ENCODE measurements around the gene SLC35B2. TPM values are rescaled to one million over a fixed set of nuclear protein-coding genes. Genes with fewer than 3 reads are reported as not detected.

Gene SLC35B2
- total and polyA plus RNA-seq, 10 of the 15 experiments (the other 5 are each of a cell fraction or from before 2014, with no cell fraction given): 11.3 to 45.4 (median 33.8) TPM

DNA sequence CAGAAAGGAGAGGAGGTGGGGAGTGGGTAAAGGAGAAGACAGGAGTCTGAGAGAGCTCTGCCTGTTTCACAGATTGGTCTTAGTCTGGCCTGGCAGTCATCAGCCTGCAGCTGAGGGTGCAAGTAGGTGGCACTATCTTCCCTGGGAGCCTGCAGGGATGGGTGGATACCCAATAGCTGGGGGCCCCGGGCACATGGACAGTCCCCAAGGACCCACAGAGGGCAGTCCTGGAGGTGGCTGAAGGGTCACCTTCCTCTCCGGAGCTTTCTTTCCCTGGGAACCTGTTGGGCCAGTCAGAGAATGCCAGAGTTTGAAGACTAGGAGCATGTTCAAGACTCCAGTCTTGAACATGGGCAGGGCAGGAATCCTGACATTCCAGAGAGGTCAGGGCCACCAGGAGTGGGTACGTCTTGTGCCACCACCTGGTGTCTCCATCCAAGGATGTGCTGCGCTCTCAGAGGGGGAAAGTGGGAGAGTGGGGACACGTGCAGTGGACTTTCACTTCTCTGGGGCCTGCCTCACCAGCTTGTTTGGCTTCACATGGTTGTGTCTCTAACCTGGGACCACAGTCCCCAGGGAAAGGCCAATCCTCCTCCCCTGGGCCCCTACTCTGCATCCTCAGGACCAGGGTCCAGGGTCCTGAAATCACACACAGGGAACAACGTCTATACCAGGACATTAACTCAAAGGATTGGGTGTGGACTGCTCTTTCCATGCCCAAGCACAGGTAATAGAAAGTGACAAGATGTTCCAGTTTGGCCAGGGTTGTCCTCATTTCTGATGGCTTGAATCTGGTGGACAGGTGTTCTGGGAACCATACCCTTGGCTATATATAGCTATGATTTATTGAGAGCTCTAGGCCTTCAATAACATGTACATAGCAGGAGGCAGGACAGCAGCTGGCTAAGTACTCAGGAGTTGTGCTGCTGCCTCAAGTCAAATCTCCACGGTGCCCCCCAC is 37.8 kb upstream of the SLC35B2 start:
- WGBS (ENCODE audit: insufficient coverage, insufficient replicate concordance, low lambda C conversion rate, missing lambda C conversion rate): 33% methylated on average over 7 of the region's 7 CpGs
- Histone ChIP-seq H3K4me3 (no peak overlapping the region), H3K27ac (ENCODE audit: control insufficient read depth, insufficient read depth) (no peak overlapping the region), H3K4me1 (ENCODE audit: control insufficient read depth, insufficient read depth, low read length) (no peaks in the 10 kb centered on the region), H3K9me3 (replicated peaks; ENCODE audit: control insufficient read depth, insufficient read depth, low read length) (no peaks in the 10 kb centered on the region), H3K9ac (ENCODE audit: control insufficient read depth, insufficient read depth, low read length) (no peak overlapping the region), H3K4me2 (ENCODE audit: control insufficient read depth, insufficient read depth) (no peak overlapping the region), H3K27me3 (replicated peaks in 1 of 2; ENCODE audit: control insufficient read depth in 2 of 2, insufficient read depth in 2 of 2, low read length in 1 of 2) (peaks cover 9 to 13% of the 10 kb centered on the region in 2 experiments), H3K36me3 (ENCODE audit: control insufficient read depth in 2 of 2, insufficient read depth in 2 of 2, low read length in 1 of 2) (no peaks in the 10 kb centered on the region), H3K79me2 (ENCODE audit: control insufficient read depth, insufficient read depth, low read length) (no peaks in the 10 kb centered on the region), H2AFZ (ENCODE audit: control insufficient read depth, low read depth, low read length) (no peak overlapping the region), H4K20me1 (ENCODE audit: control insufficient read depth, insufficient read depth) (no peaks in the 10 kb centered on the region)
- SMC1A ChIA-PET (ENCODE audit: uncharacterized antibody, unreplicated experiment): interaction anchor here (0.8 to 1.1 kb wide), 3 partner anchors 27 to 606 kb away, joined by 3 to 5 read pairs (median 3); no protein-coding TSS in a partner anchor
- FAIRE-seq (no peak), DNase-seq (ENCODE audit: low read depth, low spot score) (no peak), ATAC-seq (no peak)
- POLR2A ChIA-PET: interaction anchor here (0.6 kb wide), 1 partner anchor 116 kb away, joined by 3 read pairs; no protein-coding TSS in a partner anchor
- BruUV-seq (replicated peaks): no TSS peak
- intact Hi-C loops (cut with micrococcal nuclease; ENCODE audit: unreplicated experiment): no loop called here
- TF ChIP-seq, protein P1, sequence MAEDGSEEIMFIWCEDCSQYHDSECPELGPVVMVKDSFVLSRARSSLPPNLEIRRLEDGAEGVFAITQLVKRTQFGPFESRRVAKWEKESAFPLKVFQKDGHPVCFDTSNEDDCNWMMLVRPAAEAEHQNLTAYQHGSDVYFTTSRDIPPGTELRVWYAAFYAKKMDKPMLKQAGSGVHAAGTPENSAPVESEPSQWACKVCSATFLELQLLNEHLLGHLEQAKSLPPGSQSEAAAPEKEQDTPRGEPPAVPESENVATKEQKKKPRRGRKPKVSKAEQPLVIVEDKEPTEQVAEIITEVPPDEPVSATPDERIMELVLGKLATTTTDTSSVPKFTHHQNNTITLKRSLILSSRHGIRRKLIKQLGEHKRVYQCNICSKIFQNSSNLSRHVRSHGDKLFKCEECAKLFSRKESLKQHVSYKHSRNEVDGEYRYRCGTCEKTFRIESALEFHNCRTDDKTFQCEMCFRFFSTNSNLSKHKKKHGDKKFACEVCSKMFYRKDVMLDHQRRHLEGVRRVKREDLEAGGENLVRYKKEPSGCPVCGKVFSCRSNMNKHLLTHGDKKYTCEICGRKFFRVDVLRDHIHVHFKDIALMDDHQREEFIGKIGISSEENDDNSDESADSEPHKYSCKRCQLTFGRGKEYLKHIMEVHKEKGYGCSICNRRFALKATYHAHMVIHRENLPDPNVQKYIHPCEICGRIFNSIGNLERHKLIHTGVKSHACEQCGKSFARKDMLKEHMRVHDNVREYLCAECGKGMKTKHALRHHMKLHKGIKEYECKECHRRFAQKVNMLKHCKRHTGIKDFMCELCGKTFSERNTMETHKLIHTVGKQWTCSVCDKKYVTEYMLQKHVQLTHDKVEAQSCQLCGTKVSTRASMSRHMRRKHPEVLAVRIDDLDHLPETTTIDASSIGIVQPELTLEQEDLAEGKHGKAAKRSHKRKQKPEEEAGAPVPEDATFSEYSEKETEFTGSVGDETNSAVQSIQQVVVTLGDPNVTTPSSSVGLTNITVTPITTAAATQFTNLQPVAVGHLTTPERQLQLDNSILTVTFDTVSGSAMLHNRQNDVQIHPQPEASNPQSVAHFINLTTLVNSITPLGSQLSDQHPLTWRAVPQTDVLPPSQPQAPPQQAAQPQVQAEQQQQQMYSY (CRISPR knock-in tag; IDR thresholded peaks at IDR 0.05): no peak
- CTCF ChIA-PET: interaction anchor here (0.6 to 2.4 kb wide), 8 partner anchors 10 to 175 kb away, joined by 3 to 17 read pairs (median 6); partner anchors contain the start of gene AARS2
- in situ Hi-C loops (cut with MboI): no loop called here
- RAD21 ChIA-PET (ENCODE audit: unreplicated experiment): interaction anchor here (0.8 kb wide), 1 partner anchor 26 kb away, joined by 3 read pairs; no protein-coding TSS in a partner anchor

All from GM12878 (cell line).